Panc1 (cell line): ENCODE measurements around the gene CACNA1C. TPM values are rescaled to one million over a fixed set of nuclear protein-coding genes. Genes with fewer than 3 reads are reported as not detected.

ENCODE experiments used
- ATAC-seq: fragments of 200-7000 bp; cut with Tn5 transposase; 2 replicates; pipeline ENCODE4 v1.9.1; 2020; ENCODE audit warnings: mild to moderate bottlenecking, moderate library complexity
- BruUV-seq: library from RNA; stranded (reverse); fragments of 400-500 nt; replicated peaks from 2 replicates; lab custom pipeline; 2021; lab: Mats Ljungman, UMichigan
- CTCF ChIA-PET: fragments of 300-600 bp; sonication (Branson Sonifier 250); formaldehyde crosslinking; loops from one replicate; lab custom pipeline; 2022; ENCODE audit warnings: antibody characterized with exemption; lab: Charles Lee
- POLR2A ChIA-PET: fragments of 300-600 bp; sonication (Branson Sonifier 250); formaldehyde crosslinking; loops from one replicate; lab custom pipeline; 2022; ENCODE audit warnings: antibody characterized with exemption; lab: Charles Lee
- DNase-seq: peaks from one replicate; pipeline ENCODE4 v3.0.0-alpha.2; 2010; ENCODE audit warnings: low read depth, low spot score
- H3K27ac ChIP-seq: 2 replicates; pipeline ENCODE4 v1.5.1; 2011; ENCODE audit warnings: mild to moderate bottlenecking, low read length, inconsistent platforms
- H3K27me3 ChIP-seq: fragments of 200-500 bp; sonication (Bioruptor generic); 2 replicates; pipeline ENCODE4 v1.6.0; 2014; ENCODE audit warnings: low read length, inconsistent platforms; ENCODE audit not compliant: control insufficient read depth, insufficient read depth
- H3K36me3 ChIP-seq: fragments of 200-500 bp; sonication (Bioruptor generic); 2 replicates; pipeline ENCODE4 v1.5.1; 2014; ENCODE audit warnings: inconsistent platforms, mild to moderate bottlenecking, low read length, moderate library complexity; ENCODE audit not compliant: control insufficient read depth, insufficient read depth
- H3K4me1 ChIP-seq: 2 replicates; pipeline ENCODE4 v1.5.1; 2011; ENCODE audit warnings: inconsistent platforms, mild to moderate bottlenecking, low read length, moderate library complexity; ENCODE audit not compliant: control insufficient read depth, insufficient read depth
- H3K4me3 ChIP-seq, 2 experiments: 2 replicates each; pipeline ENCODE4 v1.5.1; 2011 to 2012; ENCODE audit warnings: low read depth in 2 of 2, low read length in 2 of 2, mild to moderate bottlenecking in 2 of 2, inconsistent platforms in 1 of 2, moderate library complexity in 1 of 2
- H3K9me3 ChIP-seq: fragments of 200-500 bp; sonication (Bioruptor generic); 2 replicates; pipeline ENCODE4 v1.5.1; 2014; ENCODE audit warnings: low read depth, mild to moderate bottlenecking, inconsistent platforms, low read length, moderate library complexity; ENCODE audit not compliant: control insufficient read depth, insufficient read depth
- POLR2AphosphoS5 ChIP-seq: IDR thresholded peaks from 2 replicates; pipeline ENCODE4 v1.6.1; 2012; ENCODE audit warnings: mild to moderate bottlenecking, low read depth, low read length, moderate library complexity
- REST ChIP-seq, 2 experiments: IDR thresholded peaks; 2 replicates each; pipeline ENCODE4 v1.6.1; 2011 to 2012; ENCODE audit warnings: low read depth in 2 of 2, control low read depth in 1 of 2, low read length in 1 of 2, mild to moderate bottlenecking in 1 of 2, moderate library complexity in 1 of 2; ENCODE audit not compliant: insufficient read depth in 1 of 2
- SIN3A ChIP-seq: IDR thresholded peaks from 2 replicates; pipeline ENCODE4 v1.6.1; 2012; ENCODE audit warnings: low read depth, mild to moderate bottlenecking, low read length, moderate library complexity, borderline replicate concordance; ENCODE audit not compliant: insufficient read depth
- TCF7L2 ChIP-seq: IDR thresholded peaks from 2 replicates; pipeline ENCODE4 v1.6.1; 2011; ENCODE audit warnings: mild to moderate bottlenecking, low read depth, low read length, inconsistent platforms
- in situ Hi-C: cut with HindIII; loops from 2 replicates; pipeline ENCODE4 v1.10.0; 2016; ENCODE audit warnings: low sequenced_read_pairs, low pct_unique_long_range_greater_than_20kb
- intact Hi-C: fragments of 100-400 bp; cut with micrococcal nuclease; formaldehyde crosslinking; loops from one replicate; pipeline ENCODE4 v1.10.0; 2022; ENCODE audit not compliant: unreplicated experiment
- total RNA-seq: library from RNA; stranded (reverse); gene quantifications from one replicate; pipeline ENCODE4 v1.2.1, GENCODE V29; 2021; ENCODE audit not compliant: unreplicated experiment
- TF ChIP-seq, protein P1 (sequence below): fragments of 450-650 bp; IDR thresholded peaks from 2 replicates; pipeline ENCODE4 v1.5.1; 2017; ENCODE audit warnings: mild to moderate bottlenecking

Gene CACNA1C
- total RNA-seq, 1 experiment from 2014 or later, result 0.03 TPM

GRCh38 chr12:2488131-2488530, 435.3 kb downstream of the CACNA1C start:
- CTCF ChIA-PET, result no interaction called here
- intact Hi-C loops, result no loop called here
- BruUV-seq, result no TSS peak
- Histone ChIP-seq H3K27me3 (peaks cover 14% of the 10 kb centered on the region), H3K36me3 (no peaks in the 10 kb centered on the region), H3K27ac (no peak overlapping the region), H3K4me3 (no peak overlapping the region), H3K4me1 (no peaks in the 10 kb centered on the region), H3K9me3 (no peaks in the 10 kb centered on the region)
- POLR2A ChIA-PET, result no interaction called here
- DNase-seq (no peak), ATAC-seq (no peak)
- in situ Hi-C loops, result no loop called here
- TF ChIP-seq, protein P1, sequence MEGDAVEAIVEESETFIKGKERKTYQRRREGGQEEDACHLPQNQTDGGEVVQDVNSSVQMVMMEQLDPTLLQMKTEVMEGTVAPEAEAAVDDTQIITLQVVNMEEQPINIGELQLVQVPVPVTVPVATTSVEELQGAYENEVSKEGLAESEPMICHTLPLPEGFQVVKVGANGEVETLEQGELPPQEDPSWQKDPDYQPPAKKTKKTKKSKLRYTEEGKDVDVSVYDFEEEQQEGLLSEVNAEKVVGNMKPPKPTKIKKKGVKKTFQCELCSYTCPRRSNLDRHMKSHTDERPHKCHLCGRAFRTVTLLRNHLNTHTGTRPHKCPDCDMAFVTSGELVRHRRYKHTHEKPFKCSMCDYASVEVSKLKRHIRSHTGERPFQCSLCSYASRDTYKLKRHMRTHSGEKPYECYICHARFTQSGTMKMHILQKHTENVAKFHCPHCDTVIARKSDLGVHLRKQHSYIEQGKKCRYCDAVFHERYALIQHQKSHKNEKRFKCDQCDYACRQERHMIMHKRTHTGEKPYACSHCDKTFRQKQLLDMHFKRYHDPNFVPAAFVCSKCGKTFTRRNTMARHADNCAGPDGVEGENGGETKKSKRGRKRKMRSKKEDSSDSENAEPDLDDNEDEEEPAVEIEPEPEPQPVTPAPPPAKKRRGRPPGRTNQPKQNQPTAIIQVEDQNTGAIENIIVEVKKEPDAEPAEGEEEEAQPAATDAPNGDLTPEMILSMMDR, result no peak
- TF ChIP-seq REST (IDR thresholded peaks at IDR 0.05; ENCODE audit: insufficient read depth in 1 of 2, low read depth in 2 of 2, low read length in 1 of 2) (no peak), TCF7L2 (no peak), SIN3A (no peak), POLR2AphosphoS5 (no peak)

GRCh38 chr12:2488596-2488995, 435.8 kb downstream of the CACNA1C start:
- no peaks in the 10 kb centered on the region for H3K9me3 ChIP-seq
- ChIA-PET POLR2A (no interaction called here), CTCF (no interaction called here)
- DNase-seq (no peak), ATAC-seq (no peak)
- H3K27me3 ChIP-seq, result peaks cover 14% of the 10 kb centered on the region
- H3K36me3 ChIP-seq, result no peaks in the 10 kb centered on the region
- no peak overlapping the region for H3K27ac ChIP-seq
- intact Hi-C loops, result no loop called here
- in situ Hi-C loops, result no loop called here
- TF ChIP-seq, protein P1, result no peak
- TF ChIP-seq TCF7L2 (no peak), REST (IDR thresholded peaks at IDR 0.05; ENCODE audit: insufficient read depth in 1 of 2, low read depth in 2 of 2, low read length in 1 of 2) (no peak), SIN3A (no peak)
- no peak overlapping the region for H3K4me3 ChIP-seq
- no peaks in the 10 kb centered on the region for H3K4me1 ChIP-seq
- no TSS peak for BruUV-seq
